ENCODE measurements around the gene UNC5B.

- TF ChIP-seq POLR2AphosphoS5 (IDR thresholded peaks at IDR 0.05; ENCODE audit: borderline replicate concordance, low read depth, low read length) (no peak), EZH2 (IDR thresholded peaks at IDR 0.05) (no peak), FOXP2 (optimal IDR thresholded peaks at IDR 0.05; ENCODE audit: control extremely low read depth, extremely low read length, insufficient read depth) (no peak)
Observed at GRCh38 chr10:71267508-71268240, 55.3 kb downstream of the UNC5B start.
